ENCODE results near the gene COP1. TPM values are rescaled to one million over a fixed set of nuclear protein-coding genes. Genes with fewer than 3 reads are reported as not detected.

The COP1 gene
- total and polyA plus RNA-seq, 8 donors: 12.3 to 33.1 (median 20.5) TPM

DNA sequence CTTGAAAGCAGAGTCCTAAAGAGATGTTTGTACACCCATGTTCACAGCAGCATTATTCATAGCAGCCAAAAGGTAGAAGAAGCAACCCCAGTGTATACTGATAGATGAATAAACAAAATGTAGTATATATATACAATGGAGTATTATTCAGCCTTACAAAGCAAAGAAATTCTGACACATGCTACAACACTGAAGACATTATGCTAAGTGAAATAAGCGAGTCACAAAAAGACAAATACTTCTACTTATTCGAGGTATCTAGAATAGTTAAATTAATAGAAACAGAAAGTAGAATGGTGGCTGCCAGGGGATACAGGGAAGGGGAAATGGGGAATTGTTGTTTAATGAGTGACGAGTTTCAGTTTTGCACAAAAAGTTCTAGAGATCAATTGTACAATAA lies 23.5 kb downstream of the COP1 start:
- TF ChIP-seq, protein P1, sequence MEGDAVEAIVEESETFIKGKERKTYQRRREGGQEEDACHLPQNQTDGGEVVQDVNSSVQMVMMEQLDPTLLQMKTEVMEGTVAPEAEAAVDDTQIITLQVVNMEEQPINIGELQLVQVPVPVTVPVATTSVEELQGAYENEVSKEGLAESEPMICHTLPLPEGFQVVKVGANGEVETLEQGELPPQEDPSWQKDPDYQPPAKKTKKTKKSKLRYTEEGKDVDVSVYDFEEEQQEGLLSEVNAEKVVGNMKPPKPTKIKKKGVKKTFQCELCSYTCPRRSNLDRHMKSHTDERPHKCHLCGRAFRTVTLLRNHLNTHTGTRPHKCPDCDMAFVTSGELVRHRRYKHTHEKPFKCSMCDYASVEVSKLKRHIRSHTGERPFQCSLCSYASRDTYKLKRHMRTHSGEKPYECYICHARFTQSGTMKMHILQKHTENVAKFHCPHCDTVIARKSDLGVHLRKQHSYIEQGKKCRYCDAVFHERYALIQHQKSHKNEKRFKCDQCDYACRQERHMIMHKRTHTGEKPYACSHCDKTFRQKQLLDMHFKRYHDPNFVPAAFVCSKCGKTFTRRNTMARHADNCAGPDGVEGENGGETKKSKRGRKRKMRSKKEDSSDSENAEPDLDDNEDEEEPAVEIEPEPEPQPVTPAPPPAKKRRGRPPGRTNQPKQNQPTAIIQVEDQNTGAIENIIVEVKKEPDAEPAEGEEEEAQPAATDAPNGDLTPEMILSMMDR (IDR thresholded peaks at IDR 0.05): no peak
- H3K36me3 ChIP-seq: no peaks in the 10 kb centered on the region
- no peaks in the 10 kb centered on the region for H3K9me3 ChIP-seq
- WGBS, 2 donors: 87% methylated on average over 3 of the region's 3 CpGs
- FAIRE-seq (no peak), DNase-seq (no peak), ATAC-seq (no peak)
- H3K27me3 ChIP-seq: no peaks in the 10 kb centered on the region
- intact Hi-C loops (cut with DNase I): no loop called here
- H3K27ac ChIP-seq: no peak overlapping the region
- no peaks in the 10 kb centered on the region for H3K4me1 ChIP-seq
- no peak overlapping the region for H3K4me3 ChIP-seq

DNA sequence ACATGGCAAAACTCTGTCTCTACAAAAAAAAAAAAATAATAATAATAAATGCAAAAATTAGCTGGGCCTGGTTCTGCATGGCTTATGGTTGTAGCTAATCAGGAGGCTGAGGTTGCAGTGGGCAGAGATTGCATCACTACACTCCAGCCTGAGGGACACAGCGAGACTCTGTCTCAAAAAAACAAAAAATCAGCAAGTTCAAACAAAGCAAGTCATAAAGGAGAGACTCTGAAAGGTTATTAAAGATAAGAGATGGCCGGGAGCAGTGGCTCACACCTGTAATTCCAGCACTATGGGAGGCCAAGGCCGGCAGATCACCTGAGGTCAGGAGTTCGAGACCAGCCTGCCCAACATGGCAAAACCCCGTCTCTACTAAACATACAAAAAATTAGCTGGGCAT lies 28.8 kb downstream of the COP1 start:
- Histone ChIP-seq H3K4me3 (no peak overlapping the region), H3K27me3 (no peaks in the 10 kb centered on the region), H3K27ac (no peak overlapping the region), H3K9me3 (no peaks in the 10 kb centered on the region), H3K36me3 (peaks cover 0 to 6% (median 0%) of the 10 kb centered on the region in 3 donors), H3K4me1 (peaks cover 0 to 7% (median 0%) of the 10 kb centered on the region in 3 donors)
- WGBS, 2 donors: 73 to 76% methylated on average over 5 of the region's 5 CpGs
- DNase-seq (no peak), ATAC-seq (no peak), FAIRE-seq (no peak)
- intact Hi-C loops (cut with DNase I): no loop called here
- TF ChIP-seq, protein P1 (IDR thresholded peaks at IDR 0.05): no peak

DNA sequence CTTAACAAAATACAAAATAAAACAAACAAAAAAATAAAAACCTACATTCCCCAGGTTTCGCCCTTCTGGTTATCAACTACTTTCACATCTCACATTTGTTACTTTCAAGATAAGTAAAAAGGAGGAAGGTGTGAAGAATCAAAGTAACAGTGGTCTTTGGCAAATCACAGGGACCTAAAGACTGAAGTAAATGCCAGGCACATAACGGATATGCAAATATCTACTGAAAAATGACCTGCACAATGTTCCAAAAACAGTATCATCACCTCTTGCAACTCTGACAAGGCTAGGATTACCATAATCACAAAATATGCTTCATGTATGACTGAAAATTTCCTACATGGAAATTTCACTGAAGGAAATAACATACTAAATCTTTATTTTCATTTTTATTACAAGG lies 29.3 kb downstream of the COP1 start:
- no peak for ATAC-seq
- WGBS, 2 donors: 76 to 85% methylated on average over 2 of the region's 2 CpGs
- Histone ChIP-seq H3K27me3 (no peaks in the 10 kb centered on the region), H3K4me1 (peaks cover 0 to 7% (median 0%) of the 10 kb centered on the region in 3 donors), H3K9me3 (no peaks in the 10 kb centered on the region), H3K4me3 (no peak overlapping the region), H3K36me3 (peaks cover 0 to 6% (median 0%) of the 10 kb centered on the region in 3 donors), H3K27ac (no peak overlapping the region)
- intact Hi-C loops (cut with DNase I): no loop called here
- no peak for FAIRE-seq
- TF ChIP-seq, protein P1 (IDR thresholded peaks at IDR 0.05): no peak
- DNase-seq: no peak

DNA sequence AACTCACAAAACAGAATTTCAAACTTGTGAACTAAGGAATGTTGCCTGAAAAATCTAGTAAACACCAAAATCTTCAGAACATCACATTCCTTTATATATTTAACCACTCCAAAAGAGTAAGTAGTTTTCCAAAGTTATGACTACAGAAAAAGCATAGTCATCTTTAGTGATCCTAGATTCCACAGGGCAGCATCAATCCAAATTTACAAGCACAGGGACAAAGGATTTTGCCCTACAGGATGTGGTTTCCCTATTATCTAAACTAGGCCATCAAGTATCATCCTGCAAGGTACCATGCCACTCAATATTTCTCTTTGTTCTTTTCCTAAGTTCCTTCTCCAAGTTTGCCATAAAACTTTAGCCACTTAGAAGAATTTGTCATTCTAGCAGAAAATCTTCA lies 33.0 kb downstream of the COP1 start:
- no peak for FAIRE-seq
- intact Hi-C loops (cut with DNase I): no loop called here

DNA sequence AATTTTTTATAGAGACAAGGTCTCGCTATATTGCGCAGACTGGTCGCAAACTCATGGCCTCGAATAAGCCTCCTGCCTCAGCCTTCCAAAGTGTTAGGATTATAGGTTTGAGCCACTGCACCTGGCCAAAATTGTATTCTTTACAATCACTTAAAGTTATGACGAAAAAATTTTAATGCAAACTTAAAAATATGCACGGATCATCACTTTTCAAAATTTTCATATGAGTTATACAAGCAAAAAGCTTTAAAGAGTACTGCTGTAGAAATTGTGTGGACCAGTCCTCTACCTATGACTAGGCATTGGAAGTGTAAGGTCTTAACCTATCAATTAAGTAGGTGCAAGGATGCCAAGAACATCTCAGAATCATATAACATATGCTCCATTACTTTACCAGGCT lies 34.9 kb downstream of the COP1 start:
- ATAC-seq: no peak
- no peak for FAIRE-seq
- intact Hi-C loops (cut with DNase I): no loop called here
- no peak for DNase-seq
- H3K9me3 ChIP-seq: no peaks in the 10 kb centered on the region
- 96% methylated on average over 6 of the region's 6 CpGs for WGBS, 2 donors
- no peaks in the 10 kb centered on the region for H3K27me3 ChIP-seq
- H3K4me1 ChIP-seq: no peaks in the 10 kb centered on the region
- TF ChIP-seq, protein P1 (IDR thresholded peaks at IDR 0.05): no peak
- no peak overlapping the region for H3K4me3 ChIP-seq
- H3K36me3 ChIP-seq: peaks cover 0 to 10% (median 0%) of the 10 kb centered on the region in 3 donors
- no peak overlapping the region for H3K27ac ChIP-seq

More for the DNA sequence above, 33.0 kb downstream of the COP1 start:
- TF ChIP-seq, protein P1 (IDR thresholded peaks at IDR 0.05): no peak
- no peaks in the 10 kb centered on the region for H3K9me3 ChIP-seq
- no peaks in the 10 kb centered on the region for H3K27me3 ChIP-seq
- H3K4me1 ChIP-seq: peaks cover 0 to 7% (median 0%) of the 10 kb centered on the region in 3 donors
- ATAC-seq: no peak
- peaks cover 0 to 10% (median 0%) of the 10 kb centered on the region in 3 donors for H3K36me3 ChIP-seq
- DNase-seq: no peak
- no peak overlapping the region for H3K27ac ChIP-seq
- H3K4me3 ChIP-seq: no peak overlapping the region
